Activated CD4-positive, alpha-beta T cell treated with anti-CD3 and anti-CD28 coated beads for 24 hours (primary cell): ENCODE measurements around the gene SELENON.

Experiments used
- DNase-seq, 2 donors: peaks; one replicate each; pipeline ENCODE4 v3.0.0-alpha.2; 2020; ENCODE audit warnings: low read depth in 2 of 2

The SELENON gene

GRCh38 chr1:25799935-25800702, at the start of gene SELENON:
Gene SELENON, plus strand, starts transcription at chr1:25800193. Its CDS starts 38 bp downstream, at chr1:25800231.
- DNase-seq: no peak

- no peak for DNase-seq
Measured at GRCh38 chr1:25750923-25751605, 48.9 kb upstream of the SELENON start.

GRCh38 chr1:25754470-25755181, 45.4 kb upstream of the SELENON start:
- DNase-seq: no peak

GRCh38 chr1:25755475-25756125, 44.4 kb upstream of the SELENON start:
- DNase-seq: no peak

GRCh38 chr1:25756215-25756614, 43.8 kb upstream of the SELENON start:
- no peak for DNase-seq

- no peak for DNase-seq
Measured at GRCh38 chr1:25757151-25757845, 42.7 kb upstream of the SELENON start.

- no peak for DNase-seq
Measured at GRCh38 chr1:25757846-25758185, 42.2 kb upstream of the SELENON start.

- DNase-seq: no peak
Measured at GRCh38 chr1:25758466-25759070, 41.4 kb upstream of the SELENON start.

GRCh38 chr1:25760122-25760719, 39.8 kb upstream of the SELENON start:
- DNase-seq: no peak

GRCh38 chr1:25760871-25761270, 39.1 kb upstream of the SELENON start:
- no peak for DNase-seq

GRCh38 chr1:25763493-25763892, 36.5 kb upstream of the SELENON start:
- DNase-seq: no peak

GRCh38 chr1:25765136-25765922, 34.7 kb upstream of the SELENON start:
- no peak for DNase-seq

- DNase-seq: no peak
Measured at GRCh38 chr1:25765923-25766589, 33.9 kb upstream of the SELENON start.

GRCh38 chr1:25766721-25767436, 33.1 kb upstream of the SELENON start:
- no peak for DNase-seq

- DNase-seq: no peak
Measured at GRCh38 chr1:25767437-25767770, 32.6 kb upstream of the SELENON start.

- DNase-seq: no peak
Measured at GRCh38 chr1:25768999-25769398, 31.0 kb upstream of the SELENON start.

- no peak for DNase-seq
Measured at GRCh38 chr1:25769625-25770383, 30.2 kb upstream of the SELENON start.

GRCh38 chr1:25770541-25771220, 29.3 kb upstream of the SELENON start:
- no peak for DNase-seq
